Thoracic aorta (tissue), 2 donors: ENCODE measurements around the gene CLCN1. TPM values are rescaled to one million over a fixed set of nuclear protein-coding genes. Genes with fewer than 3 reads are reported as not detected.

ENCODE experiments used
- ATAC-seq: fragments of 150-250 bp; one replicate; pipeline ENCODE4 v1.8.0; 2017; ENCODE audit warnings: low read depth; ENCODE audit not compliant: insufficient number of reproducible peaks, low FRiP score
- DNase-seq: peaks from one replicate; pipeline ENCODE4 v3.0.0-alpha.2; 2020; ENCODE audit warnings: low spot score
- H3K27ac ChIP-seq, 2 donors: fragments of 200-600 bp; sonication (generic); 1 replicate in 1 of 2; 2 replicates in 1 of 2; pipeline ENCODE4 v1.5.1; 2016; ENCODE audit warnings: mild to moderate bottlenecking in 2 of 2, moderate library complexity in 2 of 2
- H3K27me3 ChIP-seq: fragments of 200-600 bp; sonication (generic); replicated peaks from 2 replicates; pipeline ENCODE4 v1.6.0; 2016; ENCODE audit warnings: mild to moderate bottlenecking; ENCODE audit not compliant: insufficient read depth
- H3K36me3 ChIP-seq: fragments of 200-600 bp; sonication (generic); one replicate; pipeline ENCODE4 v1.5.1; 2016
- H3K4me1 ChIP-seq, 2 donors: fragments of 200-600 bp; sonication (generic); 1 replicate in 1 of 2; 2 replicates in 1 of 2; pipeline versions ENCODE4 v1.5.1 to v1.6.0; 2016; ENCODE audit warnings: low read depth in 2 of 2, mild to moderate bottlenecking in 1 of 2; ENCODE audit not compliant: control insufficient read depth in 1 of 2
- H3K4me3 ChIP-seq: fragments of 200-600 bp; sonication (generic); 2 replicates; pipeline ENCODE4 v1.5.1; 2016; ENCODE audit warnings: mild to moderate bottlenecking
- H3K9me3 ChIP-seq: fragments of 200-600 bp; sonication (generic); 2 replicates; pipeline ENCODE4 v1.5.1; 2016
- total RNA-seq, 2 donors: library from RNA; depleted of rRNA; stranded (reverse); fragments of >200 nt; gene quantifications; one replicate each; pipeline versions ENCODE4 v1.1.0 to v1.2.3, GENCODE V29; 2016
- TF ChIP-seq, protein P1 (sequence below): fragments of 200-600 bp; sonication (generic); IDR thresholded peaks from one replicate; pipeline ENCODE4 v1.5.1; 2019; ENCODE audit warnings: antibody characterized with exemption

Gene CLCN1
- total RNA-seq, 2 donors from 2014 or later = 0.68 TPM; not detected in 1

DNA sequence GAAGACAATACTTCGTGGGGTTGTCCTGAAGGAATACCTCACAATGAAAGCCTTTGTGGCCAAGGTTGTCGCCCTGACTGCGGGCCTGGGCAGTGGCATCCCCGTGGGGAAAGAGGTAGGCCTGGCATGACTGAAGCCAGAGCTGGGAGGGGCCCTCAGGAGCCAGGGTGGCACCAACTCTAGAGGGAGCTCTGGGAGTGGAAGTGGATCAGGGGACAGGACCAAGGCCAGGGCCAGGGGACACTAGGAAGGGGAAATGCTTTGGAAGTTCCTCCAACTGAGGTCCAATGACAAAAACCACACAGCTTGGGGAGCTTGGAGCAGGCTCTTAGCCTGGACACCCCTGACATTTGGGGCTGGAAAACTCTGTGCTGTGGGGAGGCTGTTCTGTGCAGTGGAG, 5.8 kb downstream of the CLCN1 start:
- DNase-seq (no peak), ATAC-seq (no peak)
- H3K36me3 ChIP-seq = no peaks in the 10 kb centered on the region
- no peaks in the 10 kb centered on the region for H3K4me1 ChIP-seq
- TF ChIP-seq, protein P1, sequence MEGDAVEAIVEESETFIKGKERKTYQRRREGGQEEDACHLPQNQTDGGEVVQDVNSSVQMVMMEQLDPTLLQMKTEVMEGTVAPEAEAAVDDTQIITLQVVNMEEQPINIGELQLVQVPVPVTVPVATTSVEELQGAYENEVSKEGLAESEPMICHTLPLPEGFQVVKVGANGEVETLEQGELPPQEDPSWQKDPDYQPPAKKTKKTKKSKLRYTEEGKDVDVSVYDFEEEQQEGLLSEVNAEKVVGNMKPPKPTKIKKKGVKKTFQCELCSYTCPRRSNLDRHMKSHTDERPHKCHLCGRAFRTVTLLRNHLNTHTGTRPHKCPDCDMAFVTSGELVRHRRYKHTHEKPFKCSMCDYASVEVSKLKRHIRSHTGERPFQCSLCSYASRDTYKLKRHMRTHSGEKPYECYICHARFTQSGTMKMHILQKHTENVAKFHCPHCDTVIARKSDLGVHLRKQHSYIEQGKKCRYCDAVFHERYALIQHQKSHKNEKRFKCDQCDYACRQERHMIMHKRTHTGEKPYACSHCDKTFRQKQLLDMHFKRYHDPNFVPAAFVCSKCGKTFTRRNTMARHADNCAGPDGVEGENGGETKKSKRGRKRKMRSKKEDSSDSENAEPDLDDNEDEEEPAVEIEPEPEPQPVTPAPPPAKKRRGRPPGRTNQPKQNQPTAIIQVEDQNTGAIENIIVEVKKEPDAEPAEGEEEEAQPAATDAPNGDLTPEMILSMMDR = no peak
- no peak overlapping the region for H3K4me3 ChIP-seq
- H3K27ac ChIP-seq = no peak overlapping the region
- H3K27me3 ChIP-seq = no peaks in the 10 kb centered on the region
- H3K9me3 ChIP-seq = no peaks in the 10 kb centered on the region

DNA sequence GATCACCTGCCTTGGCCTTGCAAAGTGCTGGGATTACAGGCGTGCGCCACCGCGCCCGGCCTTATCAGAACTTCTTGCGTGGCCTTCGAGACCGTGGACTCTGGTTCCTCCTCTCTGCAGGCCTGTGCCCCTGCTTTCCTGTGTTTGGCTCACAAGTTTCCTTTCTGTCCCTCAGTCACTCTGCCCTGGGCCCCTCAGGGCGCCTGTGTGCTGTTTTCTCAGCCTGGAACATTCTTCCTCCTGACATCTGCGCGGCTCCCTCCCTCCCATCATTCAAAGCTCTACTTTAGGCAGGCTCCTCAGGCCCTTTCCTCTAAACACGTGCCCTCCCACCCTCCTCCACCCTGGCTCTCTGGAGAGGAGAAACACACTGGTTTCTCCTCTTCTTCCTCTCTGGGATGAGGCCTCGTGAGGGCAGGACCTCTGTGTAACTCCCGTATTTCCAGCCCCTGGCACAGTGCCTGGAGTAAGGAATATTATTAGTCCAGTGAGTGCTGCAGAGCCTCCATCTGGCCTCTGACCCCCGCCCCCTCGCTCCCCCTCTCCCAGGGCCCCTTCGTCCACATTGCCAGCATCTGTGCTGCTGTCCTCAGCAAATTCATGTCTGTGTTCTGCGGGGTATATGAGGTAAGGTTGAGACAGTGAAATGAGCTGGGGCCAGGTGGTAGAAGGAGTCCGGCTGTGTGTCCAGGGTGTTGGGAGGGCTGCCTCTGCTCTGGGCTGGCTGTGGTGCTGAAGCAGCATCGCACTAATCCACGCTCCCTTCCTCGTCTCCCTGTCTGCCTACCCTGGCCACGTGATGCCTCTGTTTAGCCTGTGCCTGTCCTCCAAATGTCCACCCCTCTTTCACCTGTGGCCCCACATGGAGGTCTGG, 7.1 kb downstream of the CLCN1 start:
- DNase-seq = no peak
- no peak overlapping the region for H3K4me3 ChIP-seq
- ATAC-seq = no peak
- H3K27ac ChIP-seq = no peak overlapping the region
- H3K36me3 ChIP-seq = no peaks in the 10 kb centered on the region
- TF ChIP-seq, protein P1 = no peak
- H3K27me3 ChIP-seq = no peaks in the 10 kb centered on the region
- no peaks in the 10 kb centered on the region for H3K4me1 ChIP-seq
- no peaks in the 10 kb centered on the region for H3K9me3 ChIP-seq

DNA sequence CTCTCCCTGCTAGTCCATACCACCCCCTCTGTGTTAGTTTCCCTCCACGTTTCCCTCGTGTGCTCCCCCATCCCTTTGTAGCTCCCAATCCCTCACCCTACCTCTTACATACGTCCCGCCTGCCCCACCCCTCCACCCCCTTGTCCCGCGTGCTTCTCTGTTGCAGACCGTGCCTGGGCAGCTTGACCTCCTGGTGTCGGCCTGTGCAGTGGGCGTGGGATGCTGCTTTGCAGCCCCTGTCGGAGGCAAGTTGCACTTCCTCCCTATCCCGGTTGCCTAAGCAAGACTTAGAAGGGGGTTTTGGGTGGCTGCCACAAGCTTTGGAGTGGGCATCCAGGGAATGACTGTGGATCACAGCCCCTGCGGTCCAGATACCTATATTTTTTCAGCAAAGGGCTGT, 7.7 kb downstream of the CLCN1 start:
- DNase-seq (no peak), ATAC-seq (no peak)
- Histone ChIP-seq H3K4me1 (no peaks in the 10 kb centered on the region), H3K27me3 (no peaks in the 10 kb centered on the region), H3K27ac (no peak overlapping the region), H3K9me3 (no peaks in the 10 kb centered on the region), H3K4me3 (no peak overlapping the region), H3K36me3 (no peaks in the 10 kb centered on the region)
- TF ChIP-seq, protein P1 = no peak

DNA sequence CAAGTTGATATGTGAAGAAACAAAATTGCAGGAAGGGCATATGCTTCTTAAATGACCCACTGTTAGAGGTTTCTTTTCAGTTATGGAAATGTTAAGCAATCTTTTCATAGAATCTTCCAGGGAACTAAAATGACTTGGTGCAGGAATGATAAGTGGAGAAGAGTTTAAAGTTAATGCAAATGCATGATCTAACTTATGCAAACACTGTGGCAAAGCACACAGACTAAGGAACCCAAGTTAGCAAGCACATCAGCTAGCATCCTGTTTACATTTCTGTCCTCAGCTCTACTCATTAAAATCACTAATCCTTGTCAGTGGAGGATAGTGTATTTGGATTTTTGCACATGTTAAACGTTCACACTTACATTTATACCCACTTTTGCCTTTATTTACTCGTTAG, 9.3 kb downstream of the CLCN1 start:
- H3K36me3 ChIP-seq = no peaks in the 10 kb centered on the region
- no peak overlapping the region for H3K4me3 ChIP-seq
- H3K9me3 ChIP-seq = no peaks in the 10 kb centered on the region
- DNase-seq = no peak
- no peak for ATAC-seq
- H3K27me3 ChIP-seq = no peaks in the 10 kb centered on the region
- H3K27ac ChIP-seq = no peak overlapping the region
- no peaks in the 10 kb centered on the region for H3K4me1 ChIP-seq
- TF ChIP-seq, protein P1 = no peak

DNA sequence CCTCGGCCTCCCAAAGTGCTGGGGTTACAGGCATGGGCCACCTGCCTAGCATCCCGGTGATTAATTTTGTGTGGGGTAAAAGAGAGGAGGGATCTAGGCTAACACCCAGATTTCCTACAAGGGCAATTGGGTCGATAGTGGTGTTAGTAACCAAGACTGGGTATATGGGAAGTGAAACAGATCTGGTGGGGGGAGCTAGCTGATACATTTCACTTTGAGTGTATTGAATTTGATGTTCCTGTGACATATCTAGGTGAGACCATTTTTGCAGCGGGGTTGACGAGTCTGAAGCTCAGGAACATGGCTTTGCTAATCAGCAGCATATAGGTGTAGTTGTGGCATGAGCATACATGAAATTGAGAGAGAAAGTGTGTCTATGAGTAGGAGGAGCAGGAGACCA, 12.0 kb downstream of the CLCN1 start:
- Histone ChIP-seq H3K4me1 (no peaks in the 10 kb centered on the region), H3K27me3 (no peaks in the 10 kb centered on the region), H3K27ac (no peak overlapping the region), H3K4me3 (no peak overlapping the region), H3K36me3 (no peaks in the 10 kb centered on the region), H3K9me3 (no peaks in the 10 kb centered on the region)
- ATAC-seq (no peak), DNase-seq (no peak)
- TF ChIP-seq, protein P1 = no peak
